ENCODE measurements around the gene NPLOC4. TPM values are rescaled to one million over a fixed set of nuclear protein-coding genes. Genes with fewer than 3 reads are reported as not detected.
"Not testable (repeated sequence)": the region's sequence is repeated elsewhere in the genome, so short reads cannot be mapped to it uniquely, and the experiment has no call there.

NPLOC4 gene
- total RNA-seq, 1 donor from 2014 or later = 86.9 TPM

DNA sequence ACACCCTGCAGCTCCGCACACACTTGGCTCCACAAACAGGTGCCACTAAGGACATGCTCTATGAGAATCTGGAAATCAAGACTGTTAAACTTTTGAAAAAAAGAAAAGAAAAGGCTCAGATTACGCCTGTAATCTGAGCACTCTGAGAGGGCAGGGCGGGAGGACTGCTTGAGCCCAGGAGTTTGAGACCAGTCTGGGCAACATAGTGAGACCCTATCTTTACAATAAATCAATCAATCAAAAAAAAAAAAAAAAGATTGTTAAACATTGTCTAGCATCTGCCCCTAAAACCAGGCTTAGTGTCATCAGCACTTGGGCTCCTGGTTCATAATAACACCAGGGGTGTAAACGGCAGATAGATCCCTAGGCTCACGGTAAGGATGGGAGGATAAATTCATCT, 47.3 kb downstream of the NPLOC4 start:
- DNase-seq (ENCODE audit: low spot score) = no peak

DNA sequence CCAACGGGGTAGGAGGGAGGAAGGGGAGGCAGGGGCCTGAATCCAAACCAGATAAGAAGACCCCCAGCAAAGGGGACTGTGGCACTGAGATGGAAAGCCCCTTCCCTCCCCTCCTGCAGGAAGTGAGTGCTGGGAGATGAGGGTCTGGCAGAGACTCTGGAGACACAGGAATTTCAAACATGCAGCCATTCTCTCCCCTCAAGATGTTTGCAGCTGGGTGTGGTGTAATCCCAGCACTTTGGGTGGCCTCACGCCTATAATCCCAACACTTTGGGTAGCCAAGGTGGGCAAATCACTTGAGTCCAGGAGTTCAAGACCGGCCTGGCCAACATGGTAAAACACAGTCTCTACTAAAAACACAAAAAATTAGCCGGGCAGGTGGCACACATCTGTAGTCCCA, 50.8 kb downstream of the NPLOC4 start:
- no peak for DNase-seq (ENCODE audit: low spot score)

DNA sequence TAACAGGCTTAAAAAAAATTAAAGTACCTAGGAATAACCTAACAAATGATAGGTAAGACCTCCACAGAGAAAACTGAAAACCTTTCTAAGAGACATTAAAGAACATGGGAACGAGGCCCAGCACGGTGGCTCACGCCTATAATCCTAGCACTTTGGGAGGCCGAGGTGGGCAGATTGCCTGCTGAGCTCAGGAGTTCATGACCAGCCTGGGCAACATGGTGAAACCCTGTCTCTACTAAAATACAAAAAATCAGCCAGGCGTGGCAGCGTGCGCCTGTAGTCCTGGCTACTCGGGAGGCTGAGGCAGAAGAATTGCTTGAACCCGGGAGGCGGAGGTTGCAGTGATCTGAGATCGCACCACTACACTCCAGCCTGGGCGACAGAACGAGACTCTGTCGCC, 52.1 kb downstream of the NPLOC4 start:
- DNase-seq (ENCODE audit: low spot score) = not testable (repeated sequence)

DNA sequence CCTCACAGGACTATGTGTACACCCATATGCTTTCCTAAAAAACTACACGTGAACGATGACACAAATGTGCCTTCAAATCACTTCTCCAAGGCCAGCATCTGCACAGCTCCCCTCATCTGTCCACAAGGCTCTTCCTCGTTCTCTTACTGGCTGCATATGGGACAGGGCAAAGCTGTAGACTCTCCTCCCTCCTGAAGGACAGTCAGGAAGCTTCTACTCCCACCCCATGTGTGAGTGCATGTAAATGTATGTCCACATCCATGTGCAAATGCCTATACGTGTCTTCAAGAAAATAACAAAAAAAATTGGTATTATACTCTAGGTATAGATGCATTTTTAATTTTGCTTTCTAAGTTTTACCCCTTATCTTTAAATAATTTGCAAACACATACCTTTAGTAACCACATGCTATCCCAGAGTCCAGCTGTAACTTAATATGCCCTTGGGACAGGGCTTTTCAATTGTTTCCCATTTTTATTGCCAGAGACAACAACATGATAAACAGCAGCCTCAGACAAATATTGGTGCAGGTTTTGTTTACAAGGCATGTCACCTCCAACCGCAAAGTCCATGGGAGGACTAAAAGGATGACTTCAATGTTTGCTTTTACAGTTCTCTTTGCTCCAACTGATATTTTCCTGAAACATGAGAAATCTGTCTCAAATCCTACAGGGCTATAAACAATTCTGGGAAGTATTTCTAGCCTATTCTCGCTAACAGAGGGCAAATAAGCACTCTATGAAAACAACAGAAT, 53.1 kb downstream of the NPLOC4 start:
- DNase-seq (ENCODE audit: low spot score) = no peak

DNA sequence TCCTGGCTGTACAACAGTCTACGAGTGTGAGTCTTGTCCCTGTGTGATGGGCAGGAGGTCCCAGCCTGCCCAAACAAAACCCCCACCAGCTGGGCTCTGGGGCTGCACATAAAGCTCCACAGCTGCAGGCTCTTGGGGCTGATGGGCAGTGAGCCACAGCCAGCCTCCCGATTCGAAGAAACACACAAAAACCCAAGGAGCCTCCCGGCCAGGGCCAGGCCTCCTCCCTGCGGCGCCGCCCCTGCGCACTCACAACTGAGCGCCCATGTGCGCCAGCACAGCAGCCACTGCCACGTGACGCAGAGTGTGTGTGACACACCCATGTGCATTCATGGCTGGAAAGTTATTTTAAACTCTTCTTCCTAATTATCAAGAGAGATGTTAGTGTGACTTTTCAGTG, 54.2 kb downstream of the NPLOC4 start:
- no peak for DNase-seq (ENCODE audit: low spot score)

DNA sequence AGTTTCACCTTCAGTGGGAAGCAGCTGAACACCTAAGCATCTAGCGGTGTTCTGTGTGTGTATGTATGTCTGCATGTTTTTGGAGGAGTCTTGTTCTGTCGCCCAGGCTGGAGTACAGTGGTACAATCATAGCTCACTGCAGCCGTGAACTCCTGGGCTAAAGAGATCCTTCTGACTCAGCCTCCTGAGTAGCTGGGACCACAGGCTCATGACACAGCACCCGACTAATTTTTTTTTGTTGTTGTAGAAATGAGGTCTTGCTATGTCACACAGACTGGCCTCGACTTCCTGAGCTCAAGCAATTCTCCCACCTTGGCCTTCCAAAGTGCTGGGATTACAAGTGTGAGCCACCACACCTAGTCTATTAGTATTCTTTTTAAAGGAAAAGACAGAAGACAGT, 54.6 kb downstream of the NPLOC4 start:
- no peak for DNase-seq (ENCODE audit: low spot score)

DNA sequence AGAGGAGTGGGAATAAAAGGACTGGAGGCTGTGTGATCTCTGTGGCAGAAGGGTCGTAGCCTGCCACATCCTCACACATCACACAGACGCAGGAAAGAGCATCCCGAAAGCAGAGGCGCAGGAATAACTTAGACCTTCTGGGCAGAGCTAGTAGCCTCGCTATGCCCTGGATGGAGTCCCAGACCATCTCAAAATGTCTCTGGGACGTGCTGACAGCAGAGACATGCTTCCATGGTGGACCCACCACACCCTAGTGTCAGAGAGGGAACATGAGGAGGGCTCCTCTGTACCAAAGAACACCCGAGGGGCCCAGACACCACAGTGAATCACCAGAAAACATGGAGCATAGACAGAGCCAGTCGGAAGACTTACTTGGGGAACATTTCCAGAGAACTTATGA, 55.2 kb downstream of the NPLOC4 start:
- no peak for DNase-seq (ENCODE audit: low spot score)

DNA sequence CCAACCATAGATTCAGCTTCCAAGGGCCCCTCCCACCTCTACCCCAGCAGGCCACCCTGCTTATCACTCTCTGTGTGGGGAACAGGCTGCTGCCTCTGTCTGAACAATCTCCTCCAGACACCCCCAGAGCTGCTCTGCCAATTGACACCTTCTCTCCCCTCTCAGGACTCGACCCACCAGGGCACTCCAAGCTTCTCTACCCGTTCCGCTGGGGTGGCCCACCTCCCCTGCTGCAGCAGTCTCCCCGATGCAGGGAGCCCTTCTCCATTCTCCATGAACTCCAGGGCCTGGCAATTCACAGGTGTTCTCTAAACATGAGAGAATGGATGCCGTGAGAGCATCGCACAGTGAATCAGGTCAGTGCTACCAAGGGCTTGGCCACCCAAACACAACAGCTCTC, 56.4 kb downstream of the NPLOC4 start:
- no peak for DNase-seq (ENCODE audit: low spot score)

DNA sequence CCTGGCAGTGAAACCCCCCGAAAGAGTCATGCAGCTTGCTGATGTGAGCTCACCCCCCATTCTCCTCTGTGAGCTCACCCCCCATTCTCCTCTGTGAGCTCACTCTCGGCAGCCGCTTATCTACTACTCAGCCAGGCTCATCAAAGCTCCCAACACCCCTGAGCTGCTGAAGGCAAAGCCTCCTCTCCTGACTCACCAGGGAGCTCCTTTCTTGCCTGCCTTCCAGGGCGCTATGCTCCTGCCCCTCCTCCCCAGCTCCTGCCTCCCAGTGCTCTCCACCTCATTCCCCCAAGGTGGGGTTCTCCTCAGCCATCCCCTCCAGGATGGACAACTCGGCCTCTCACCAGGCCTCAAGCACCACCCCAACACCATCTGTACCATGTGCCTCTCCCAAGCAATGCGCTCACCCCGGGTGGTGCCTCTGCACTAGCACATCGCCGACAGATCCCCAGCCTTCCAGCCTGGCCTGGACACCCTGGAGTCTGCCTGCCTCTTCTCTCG, 57.0 kb downstream of the NPLOC4 start:
- DNase-seq (ENCODE audit: low spot score) = peak; percentile 83

DNA sequence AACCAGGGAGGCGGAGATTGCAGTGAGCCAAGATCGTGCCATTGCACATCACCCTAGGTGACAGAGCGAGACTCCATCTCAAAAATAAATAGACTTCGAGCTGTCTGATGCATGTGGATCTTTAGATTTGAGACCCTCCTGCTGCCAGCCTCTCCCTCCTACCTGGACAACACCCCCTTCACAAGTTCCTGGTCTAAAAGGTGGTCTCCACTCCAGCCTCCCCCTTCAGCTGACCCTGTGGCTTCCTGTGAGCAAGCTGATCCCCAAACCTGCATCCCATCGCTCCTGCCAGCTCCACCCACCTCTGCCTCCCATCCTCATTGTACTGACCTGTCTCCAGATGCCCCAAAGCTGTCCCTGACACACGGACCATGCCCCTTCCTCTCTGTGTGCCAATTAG, 57.6 kb downstream of the NPLOC4 start:
- no peak for DNase-seq (ENCODE audit: low spot score)

DNA sequence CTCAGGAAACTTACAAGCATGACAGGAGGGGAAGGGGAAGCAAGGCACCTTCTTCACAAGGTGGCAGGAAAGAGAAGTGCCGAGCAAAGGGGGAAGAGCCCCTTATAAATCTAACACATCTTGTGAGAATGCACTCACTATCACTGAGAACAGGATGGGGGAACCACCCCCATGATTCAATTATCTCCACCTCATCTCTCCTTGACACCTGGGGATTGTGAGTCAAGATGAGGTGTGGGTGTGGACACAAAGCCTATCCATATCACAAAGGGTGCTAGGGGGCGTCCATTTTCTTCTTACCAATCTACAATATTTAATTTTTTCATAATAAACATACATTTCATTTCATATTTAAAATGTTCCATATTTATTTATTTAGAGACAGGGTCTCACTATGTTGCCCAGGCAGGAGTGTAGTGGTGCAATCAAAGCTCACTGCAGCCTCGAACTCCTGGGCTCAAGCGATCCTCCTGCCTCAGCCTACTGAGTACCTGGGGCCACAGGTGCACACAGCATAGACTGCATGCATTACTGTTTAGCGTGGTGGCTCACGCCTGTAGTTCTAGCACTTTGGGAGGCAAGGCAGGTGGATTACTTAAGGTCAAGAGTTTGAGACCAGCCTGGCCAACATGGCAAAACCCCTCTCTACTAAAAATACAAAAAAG, 58.2 kb downstream of the NPLOC4 start:
- no peak for DNase-seq (ENCODE audit: low spot score)

DNA sequence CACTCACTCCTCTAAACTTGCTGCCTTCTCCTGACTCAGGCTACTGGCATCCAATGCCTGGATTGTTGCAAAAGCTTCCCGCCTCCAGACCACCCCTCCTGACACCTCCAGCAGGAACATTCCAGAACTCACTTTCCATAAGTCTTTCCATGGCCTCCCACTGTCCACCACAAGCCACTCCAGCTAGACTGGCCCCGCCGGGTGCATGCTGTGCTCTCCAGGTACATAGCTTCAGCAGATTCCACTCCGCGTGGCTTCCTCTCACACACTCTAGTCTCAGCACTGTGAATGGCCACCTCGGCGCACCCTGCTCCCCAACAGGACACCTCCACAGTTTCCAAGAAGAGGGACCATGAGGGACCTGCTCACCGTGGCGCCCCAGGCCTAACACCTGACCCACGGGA, 58.9 kb downstream of the NPLOC4 start:
- no peak for DNase-seq (ENCODE audit: low spot score)

DNA sequence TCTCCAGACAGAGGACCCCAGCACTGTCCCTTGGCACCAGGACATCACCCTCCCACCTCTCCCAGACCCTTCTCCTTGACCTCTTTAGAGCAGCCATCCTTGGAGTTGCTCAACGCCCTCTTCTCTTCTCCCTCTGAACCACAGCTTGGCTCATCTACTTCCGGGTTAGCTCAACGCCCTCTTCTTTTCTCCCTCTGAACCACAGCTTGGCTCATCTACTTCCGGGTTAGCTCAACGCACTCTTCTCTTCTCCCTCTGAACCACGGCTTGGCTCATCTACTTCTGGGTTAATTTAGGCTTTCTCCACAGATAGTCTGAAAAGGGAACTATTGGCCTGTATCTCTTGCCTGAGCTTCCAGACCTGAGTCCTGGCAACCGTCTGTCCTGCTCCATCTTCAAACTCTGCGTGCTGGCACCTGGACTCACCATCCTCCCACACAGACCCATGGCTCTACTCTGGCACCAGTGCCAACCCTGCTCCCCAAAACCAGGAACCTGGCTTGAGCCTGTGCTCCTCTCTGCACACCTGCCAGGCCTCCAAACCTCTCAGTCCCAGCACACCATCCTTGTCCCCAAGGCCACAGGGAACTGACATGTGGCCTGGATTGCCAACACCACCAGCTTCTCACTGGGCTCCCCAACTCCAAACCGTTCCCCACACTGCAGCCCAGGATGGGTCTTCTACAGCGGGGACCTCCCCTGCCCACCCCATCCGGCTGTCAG, 59.5 kb downstream of the NPLOC4 start:
- no peak for DNase-seq (ENCODE audit: low spot score)

DNA sequence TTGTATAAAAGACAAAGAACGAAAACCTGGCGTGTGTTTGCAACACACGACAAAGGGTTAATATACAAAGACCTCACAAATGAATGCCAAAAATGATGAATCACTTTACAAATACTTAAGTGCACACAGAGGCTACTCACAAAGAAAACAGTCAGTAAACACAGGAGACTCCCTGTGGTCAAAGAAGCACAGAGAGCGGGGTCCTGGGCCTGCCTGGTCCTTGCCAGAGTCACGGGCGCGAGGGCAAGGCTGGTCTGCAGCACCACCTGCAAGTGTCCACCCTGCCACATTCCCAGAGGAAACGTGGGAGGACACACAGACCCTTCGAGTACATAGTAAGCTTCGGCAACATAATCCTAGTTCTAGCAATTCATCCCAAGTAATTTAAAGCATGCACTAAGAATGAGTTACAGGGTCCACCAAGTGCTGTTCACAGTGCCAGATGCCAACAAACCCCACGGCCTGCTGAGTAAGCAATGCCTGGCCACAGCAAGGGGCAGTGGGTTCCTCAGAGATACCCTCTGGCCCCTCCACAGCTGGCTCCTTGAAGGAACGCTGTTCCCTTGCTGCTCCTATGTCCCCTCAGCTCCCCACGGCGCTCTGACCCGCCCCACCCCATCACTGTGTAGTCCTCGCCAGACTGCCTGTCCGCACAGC, 60.2 kb downstream of the NPLOC4 start:
- DNase-seq (ENCODE audit: low spot score) = peak; percentile 70

DNA sequence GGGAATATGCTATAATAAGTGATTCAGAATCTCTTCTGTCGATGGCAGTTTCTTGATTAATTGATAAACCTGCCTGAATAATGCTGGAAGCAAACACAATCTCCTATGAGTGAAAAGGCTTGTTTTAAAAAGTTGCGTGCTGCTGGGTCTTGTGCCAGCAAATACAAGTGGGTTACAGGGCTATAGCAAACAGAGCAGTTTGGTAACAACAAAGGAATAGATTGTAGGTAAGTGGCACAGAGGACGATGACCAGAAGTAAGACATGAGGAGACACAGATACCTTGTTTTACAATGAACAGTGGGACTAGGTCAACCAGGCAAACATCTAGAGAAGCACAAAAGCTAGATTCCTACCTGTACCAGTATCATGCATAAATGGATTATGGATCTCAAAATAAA, 61.1 kb downstream of the NPLOC4 start:
- DNase-seq (ENCODE audit: low spot score) = no peak

DNA sequence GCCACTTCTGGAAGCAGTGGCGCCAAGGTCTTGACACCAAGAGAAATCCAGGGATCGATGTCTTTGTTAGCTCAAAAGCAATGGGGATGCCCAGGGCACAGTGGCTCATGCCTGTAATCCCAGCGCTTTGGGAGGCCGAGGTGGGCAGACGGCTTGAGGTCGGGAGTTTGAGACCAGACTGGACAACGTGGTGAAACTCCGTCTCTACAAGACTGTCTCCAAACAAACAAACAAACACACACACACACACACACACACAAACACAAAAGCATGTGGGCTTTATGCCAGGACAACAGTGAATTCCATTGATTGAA, 62.3 kb downstream of the NPLOC4 start:
- DNase-seq (ENCODE audit: low spot score) = no peak

DNA sequence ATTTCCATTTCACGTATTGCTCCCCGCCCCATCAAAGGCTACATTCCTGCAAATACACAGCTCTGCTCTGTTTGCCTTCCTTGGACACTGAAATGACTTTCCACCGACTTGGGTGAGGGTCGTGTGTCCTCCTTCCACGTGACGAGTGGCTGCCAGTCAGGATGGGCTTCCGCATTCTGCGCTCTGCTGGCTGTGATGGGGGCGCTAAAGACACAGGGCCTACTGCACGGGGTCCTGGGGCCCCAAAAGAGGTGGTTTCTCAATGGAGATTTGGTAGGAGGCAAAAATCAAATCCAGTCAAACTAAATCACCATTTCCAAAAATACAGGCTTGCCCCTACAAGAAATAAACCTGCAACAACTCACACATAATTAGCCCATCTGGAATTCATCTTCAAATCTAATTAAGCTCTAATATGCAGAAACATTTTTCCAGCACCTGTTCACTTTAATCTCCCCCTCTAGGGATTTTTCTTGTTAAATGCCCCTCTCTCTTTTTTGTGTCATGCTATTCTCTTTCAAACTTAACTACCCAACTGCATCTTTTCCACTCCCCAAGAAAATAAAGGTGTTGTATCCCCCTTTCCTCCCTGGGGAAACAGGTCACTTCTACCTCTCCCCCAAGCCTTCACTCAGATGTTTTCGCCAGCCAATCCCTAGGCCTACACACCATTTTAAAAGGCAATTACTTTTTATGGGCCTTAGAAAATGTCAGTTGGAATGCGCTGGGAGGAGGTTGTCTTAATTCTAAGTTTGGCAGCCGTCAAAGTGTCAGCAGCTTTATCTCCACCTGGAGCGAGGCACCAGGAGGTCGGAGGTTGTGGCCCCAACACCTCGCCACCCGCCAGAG, 62.9 kb downstream of the NPLOC4 start:
- DNase-seq (ENCODE audit: low spot score) = no peak

DNA sequence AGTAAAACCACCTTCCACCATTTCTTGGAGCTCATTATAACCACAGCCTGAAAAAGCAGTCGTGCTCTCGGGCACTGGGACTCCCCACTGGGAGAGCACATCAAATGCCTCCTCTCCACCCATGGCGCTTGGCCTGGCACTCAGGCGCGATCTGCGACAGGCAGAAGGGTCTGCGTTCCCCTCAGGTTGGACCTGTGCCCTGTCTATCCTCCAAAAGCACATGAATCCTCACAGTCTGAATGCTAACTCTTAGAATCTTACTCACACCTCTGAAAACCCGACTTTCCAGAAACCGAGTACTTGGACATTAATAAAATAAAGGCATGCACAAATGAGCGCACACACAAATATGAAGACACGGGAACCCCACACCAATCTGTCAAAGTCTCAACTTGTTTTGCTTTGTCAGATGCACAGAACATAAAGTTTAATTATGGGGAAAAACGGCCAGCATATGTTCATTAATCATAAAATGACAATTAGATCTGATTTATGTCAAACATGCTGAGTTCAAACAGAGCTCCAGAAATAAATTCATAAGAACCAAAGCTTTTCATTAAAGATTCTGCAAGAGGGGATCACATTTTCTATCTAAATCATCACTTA, 64.2 kb downstream of the NPLOC4 start:
- peak; percentile 20 for DNase-seq (ENCODE audit: low spot score)

DNA sequence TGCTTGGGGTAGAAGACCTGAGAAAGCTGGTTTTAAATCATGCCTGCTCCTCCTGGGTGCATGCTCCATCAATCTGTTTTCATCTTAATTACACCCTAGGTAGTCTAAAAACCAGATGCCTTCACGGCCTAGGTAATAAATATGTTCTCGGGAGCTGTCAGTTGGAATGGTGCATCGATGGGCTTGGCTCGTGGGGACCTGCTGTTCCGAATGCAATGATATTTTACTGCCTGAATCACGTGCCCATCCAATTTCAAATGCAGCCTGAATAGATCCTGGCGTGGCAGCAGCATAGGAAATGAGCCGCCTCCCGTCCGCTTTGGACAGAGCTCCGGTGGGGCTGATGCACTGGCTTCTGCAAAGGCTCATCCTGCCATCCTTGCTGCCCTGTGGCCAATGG, 65.9 kb downstream of the NPLOC4 start:
- no peak for DNase-seq (ENCODE audit: low spot score)

DNA sequence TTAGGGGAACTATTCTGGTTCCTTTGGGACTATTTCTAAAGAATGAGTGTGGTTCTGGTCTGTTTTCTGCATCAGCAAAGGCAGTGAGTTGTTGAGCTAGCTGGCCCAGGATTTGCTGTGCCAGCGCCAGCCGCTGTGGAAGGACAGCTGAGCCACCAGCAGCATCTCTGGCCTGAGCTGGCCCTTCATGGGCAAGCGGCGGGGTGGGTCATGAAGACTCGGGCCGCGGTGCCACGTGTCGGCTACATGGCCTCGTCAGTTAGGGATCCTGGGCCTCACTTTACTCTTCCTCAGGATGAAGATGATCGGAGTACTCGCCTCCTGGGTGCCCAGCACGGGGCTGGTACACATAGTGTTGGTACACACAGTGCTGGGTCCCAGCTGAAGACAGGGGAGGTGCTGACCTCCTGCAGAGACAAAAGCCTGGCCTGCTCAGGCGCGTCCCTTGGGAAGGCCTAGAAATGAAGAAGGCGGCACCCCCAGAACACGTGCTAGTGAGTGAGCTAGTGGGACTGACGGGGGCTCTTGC, 66.9 kb downstream of the NPLOC4 start:
- DNase-seq (ENCODE audit: low spot score) = no peak

DNA sequence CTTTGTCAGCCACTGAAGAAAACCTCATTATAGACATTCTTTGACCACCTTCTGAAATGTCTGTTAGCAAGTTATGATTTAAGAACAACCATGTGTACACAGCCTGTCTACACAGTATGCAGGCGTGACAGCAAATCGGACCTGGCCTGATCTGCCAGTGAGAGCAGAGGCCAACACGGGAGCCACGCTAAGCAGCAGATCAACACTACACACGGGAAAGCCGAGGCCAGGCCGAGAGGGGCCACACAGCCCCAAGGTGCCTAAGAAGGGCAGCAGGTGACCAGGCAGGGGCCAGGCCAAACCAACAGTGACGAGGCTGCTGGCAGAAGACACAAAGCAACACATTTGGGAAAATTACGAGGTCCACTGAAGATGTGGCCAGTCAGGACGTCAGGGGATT, 68.5 kb downstream of the NPLOC4 start:
- no peak for DNase-seq (ENCODE audit: low spot score)

All from umbilical cord (tissue), 2 donors.